Activated T-cell treated with anti-CD3 and anti-CD28 coated beads, Interleukin-2, amount 50 U/mL, for 72 hours (primary cell): ENCODE measurements around the gene ARHGAP15. TPM values are rescaled to one million over a fixed set of nuclear protein-coding genes. Genes with fewer than 3 reads are reported as not detected.
"Not testable (repeated sequence)": the region's sequence is repeated elsewhere in the genome, so short reads cannot be mapped to it uniquely, and the experiment has no call there.

Source experiments
- ATAC-seq, 2 donors: fragments of 150-1000 bp; cut with Tn5 transposase; replicated peaks in 1 of 2; 2 replicates each; pipeline ENCODE4 v1.10.0; 2021; ENCODE audit warnings: moderate library complexity in 2 of 2, mild to moderate bottlenecking in 1 of 2
- DNase-seq, 2 donors: peaks; one replicate each; pipeline ENCODE4 v3.0.0; 2021 to 2022; ENCODE audit warnings: mixed read lengths in 1 of 2
- H3K27ac Mint-ChIP-seq: one replicate; pipeline ENCODE4 v1.8.0; 2022; ENCODE audit warnings: mild to moderate bottlenecking, moderate library complexity, mixed read lengths
- H3K27me3 Mint-ChIP-seq: one replicate; pipeline ENCODE4 v1.8.0; 2022; ENCODE audit warnings: low read depth, mixed read lengths
- H3K36me3 Mint-ChIP-seq, 2 donors: one replicate each; pipeline ENCODE4 v1.8.0; 2022; ENCODE audit warnings: mixed read lengths in 2 of 2, mild to moderate bottlenecking in 1 of 2; ENCODE audit not compliant: insufficient read depth in 2 of 2
- H3K4me1 Mint-ChIP-seq: one replicate; pipeline ENCODE4 v1.8.0; 2022; ENCODE audit warnings: low read depth, mixed read lengths
- H3K4me3 Mint-ChIP-seq, 2 donors: one replicate each; pipeline ENCODE4 v1.8.0; 2022; ENCODE audit warnings: mild to moderate bottlenecking in 2 of 2, mixed read lengths in 2 of 2, moderate library complexity in 2 of 2
- H3K9me3 Mint-ChIP-seq, 2 donors: one replicate each; pipeline ENCODE4 v1.8.0; 2022; ENCODE audit warnings: mixed read lengths in 2 of 2
- total RNA-seq, 2 donors: library from RNA; stranded (reverse); gene quantifications; one replicate each; pipeline ENCODE4 v1.2.3, GENCODE V29; 2022

ARHGAP15 gene
- total RNA-seq, 2 donors from 2014 or later = 94.6 to 111 TPM

GRCh38 chr2:143528021-143528420, 398.8 kb downstream of the ARHGAP15 start:
- ATAC-seq = no peak
- Mint-ChIP-seq H3K36me3 (peaks cover 3 to 14% of the 10 kb centered on the region in 2 donors), H3K4me1 (peaks cover 31% of the 10 kb centered on the region), H3K4me3 (no peak overlapping the region), H3K27ac (no peak overlapping the region), H3K9me3 (no peaks in the 10 kb centered on the region), H3K27me3 (no peaks in the 10 kb centered on the region)
- no peak for DNase-seq

GRCh38 chr2:143529118-143529720, 400.0 kb downstream of the ARHGAP15 start:
- peaks cover 10 to 16% of the 10 kb centered on the region in 2 donors for H3K36me3 Mint-ChIP-seq
- no peaks in the 10 kb centered on the region for H3K27me3 Mint-ChIP-seq
- H3K27ac Mint-ChIP-seq = peak overlapping the region; percentile 50
- ATAC-seq (no peak), DNase-seq (no peak)
- H3K4me1 Mint-ChIP-seq = peaks cover 30% of the 10 kb centered on the region
- no peak overlapping the region for H3K4me3 Mint-ChIP-seq
- H3K9me3 Mint-ChIP-seq = peaks cover 3% of the 10 kb centered on the region in 2 donors

GRCh38 chr2:143530758-143531157, 401.5 kb downstream of the ARHGAP15 start:
- Mint-ChIP-seq H3K4me3 (no peak overlapping the region), H3K36me3 (peaks cover 14 to 19% of the 10 kb centered on the region in 2 donors), H3K9me3 (peaks cover 3 to 4% of the 10 kb centered on the region in 2 donors), H3K27ac (no peak overlapping the region), H3K4me1 (peaks cover 19% of the 10 kb centered on the region), H3K27me3 (no peaks in the 10 kb centered on the region)
- no peak for DNase-seq
- no peak for ATAC-seq

- DNase-seq = no peak
- peaks cover 17% of the 10 kb centered on the region for H3K4me1 Mint-ChIP-seq
- H3K9me3 Mint-ChIP-seq = peaks cover 4 to 6% of the 10 kb centered on the region in 2 donors
- no peaks in the 10 kb centered on the region for H3K27me3 Mint-ChIP-seq
- H3K4me3 Mint-ChIP-seq = no peak overlapping the region
- ATAC-seq = no peak
- no peak overlapping the region for H3K27ac Mint-ChIP-seq
- peaks cover 18 to 24% of the 10 kb centered on the region in 2 donors for H3K36me3 Mint-ChIP-seq
Measured at GRCh38 chr2:143532061-143532460, 402.8 kb downstream of the ARHGAP15 start.

GRCh38 chr2:143533846-143534245, 404.6 kb downstream of the ARHGAP15 start:
- H3K4me3 Mint-ChIP-seq = no peak overlapping the region
- H3K4me1 Mint-ChIP-seq = peaks cover 10% of the 10 kb centered on the region
- H3K9me3 Mint-ChIP-seq = peaks cover 5 to 6% of the 10 kb centered on the region in 2 donors
- no peaks in the 10 kb centered on the region for H3K27me3 Mint-ChIP-seq
- H3K27ac Mint-ChIP-seq = no peak overlapping the region
- peaks cover 19 to 32% of the 10 kb centered on the region in 2 donors for H3K36me3 Mint-ChIP-seq
- DNase-seq = no peak
- no peak for ATAC-seq

- ATAC-seq (no peak), DNase-seq (no peak)
- Mint-ChIP-seq H3K36me3 (peaks cover 18 to 33% of the 10 kb centered on the region in 2 donors), H3K4me3 (no peak overlapping the region), H3K27me3 (no peaks in the 10 kb centered on the region), H3K9me3 (peaks cover 6 to 8% of the 10 kb centered on the region in 2 donors), H3K4me1 (no peaks in the 10 kb centered on the region), H3K27ac (no peak overlapping the region)
Measured at GRCh38 chr2:143535802-143536201, 406.6 kb downstream of the ARHGAP15 start.

- not testable (repeated sequence) for H3K27me3 Mint-ChIP-seq, H3K4me3 Mint-ChIP-seq, DNase-seq, H3K9me3 Mint-ChIP-seq, H3K27ac Mint-ChIP-seq, ATAC-seq
- Mint-ChIP-seq H3K4me1 (peaks cover 13% of the 10 kb centered on the region), H3K36me3 (peaks cover 8 to 32% of the 10 kb centered on the region in 2 donors)
Measured at GRCh38 chr2:143541899-143542298, 412.7 kb downstream of the ARHGAP15 start.

GRCh38 chr2:143545059-143545948, 416.1 kb downstream of the ARHGAP15 start:
- Mint-ChIP-seq H3K27ac (no peak overlapping the region), H3K9me3 (peaks cover 2 to 5% of the 10 kb centered on the region in 2 donors), H3K4me1 (peaks cover 13% of the 10 kb centered on the region), H3K36me3 (peaks cover 5 to 20% of the 10 kb centered on the region in 2 donors), H3K27me3 (no peaks in the 10 kb centered on the region), H3K4me3 (no peak overlapping the region)
- no peak for ATAC-seq
- DNase-seq = no peak

GRCh38 chr2:143545949-143546255, 416.7 kb downstream of the ARHGAP15 start:
- ATAC-seq = no peak
- Mint-ChIP-seq H3K27me3 (no peaks in the 10 kb centered on the region), H3K36me3 (peaks cover 5 to 15% of the 10 kb centered on the region in 2 donors), H3K9me3 (peaks cover 2 to 3% of the 10 kb centered on the region in 2 donors), H3K27ac (no peak overlapping the region), H3K4me3 (no peak overlapping the region), H3K4me1 (peaks cover 13% of the 10 kb centered on the region)
- DNase-seq = no peak

- no peak overlapping the region for H3K4me3 Mint-ChIP-seq
- no peak for ATAC-seq
- no peaks in the 10 kb centered on the region for H3K27me3 Mint-ChIP-seq
- no peaks in the 10 kb centered on the region for H3K9me3 Mint-ChIP-seq
- H3K27ac Mint-ChIP-seq = no peak overlapping the region
- DNase-seq = no peak
- H3K4me1 Mint-ChIP-seq = peaks cover 15% of the 10 kb centered on the region
- H3K36me3 Mint-ChIP-seq = peaks cover 2 to 4% of the 10 kb centered on the region in 2 donors
Measured at GRCh38 chr2:143548032-143548431, 418.8 kb downstream of the ARHGAP15 start.

GRCh38 chr2:143550500-143550899, 421.3 kb downstream of the ARHGAP15 start:
- no peaks in the 10 kb centered on the region for H3K9me3 Mint-ChIP-seq
- H3K27me3 Mint-ChIP-seq = no peaks in the 10 kb centered on the region
- no peak for ATAC-seq
- H3K4me1 Mint-ChIP-seq = peaks cover 10% of the 10 kb centered on the region
- peaks cover 2 to 4% of the 10 kb centered on the region in 2 donors for H3K36me3 Mint-ChIP-seq
- H3K27ac Mint-ChIP-seq = no peak overlapping the region
- DNase-seq = no peak
- H3K4me3 Mint-ChIP-seq = no peak overlapping the region

- Mint-ChIP-seq H3K9me3 (no peaks in the 10 kb centered on the region), H3K27me3 (no peaks in the 10 kb centered on the region), H3K4me3 (no peak overlapping the region), H3K36me3 (peaks cover 1 to 11% of the 10 kb centered on the region in 2 donors), H3K4me1 (peaks cover 10% of the 10 kb centered on the region), H3K27ac (no peak overlapping the region)
- ATAC-seq (no peak), DNase-seq (no peak)
Measured at GRCh38 chr2:143551971-143552650, 422.9 kb downstream of the ARHGAP15 start.

- peaks cover 14% of the 10 kb centered on the region for H3K4me1 Mint-ChIP-seq
- ATAC-seq (peak; percentile 88 to 94), DNase-seq (peak; percentile 18 to 26)
- no peak overlapping the region for H3K27ac Mint-ChIP-seq
- no peaks in the 10 kb centered on the region for H3K9me3 Mint-ChIP-seq
- no peak overlapping the region for H3K4me3 Mint-ChIP-seq
- peaks cover 5 to 17% of the 10 kb centered on the region in 2 donors for H3K36me3 Mint-ChIP-seq
- no peaks in the 10 kb centered on the region for H3K27me3 Mint-ChIP-seq
Measured at GRCh38 chr2:143553261-143553660, 424.0 kb downstream of the ARHGAP15 start.
